Gastroesophageal sphincter (tissue), 4 donors: ENCODE measurements around the gene CPAMD8. TPM values are rescaled to one million over a fixed set of nuclear protein-coding genes. Genes with fewer than 3 reads are reported as not detected.

Experiments
- ATAC-seq: fragments of 150-250 bp; one replicate; pipeline ENCODE4 v1.9.1; 2016; ENCODE audit warnings: mild to moderate bottlenecking, moderate library complexity
- H3K27ac ChIP-seq, 4 donors: fragments of 200-600 bp; sonication (generic) in 3 of 4; 1 replicate in 3 of 4; 2 replicates in 1 of 4; pipeline ENCODE4 v1.5.1; 2016 to 2019
- H3K27me3 ChIP-seq: fragments of 200-600 bp; sonication (generic); one replicate; pipeline ENCODE4 v1.5.1; 2019
- H3K36me3 ChIP-seq, 2 donors: fragments of 200-600 bp; sonication (generic); one replicate each; pipeline ENCODE4 v1.5.1; 2019; ENCODE audit warnings: control low read depth in 1 of 2
- H3K4me1 ChIP-seq, 3 donors: fragments of 200-600 bp; sonication (generic); 1 replicate in 2 of 3; 2 replicates in 1 of 3; pipeline ENCODE4 v1.5.1; 2016 to 2019; ENCODE audit warnings: control low read depth in 2 of 3
- H3K4me3 ChIP-seq, 2 donors: fragments of 200-600 bp; sonication (generic); one replicate each; pipeline ENCODE4 v1.5.1; 2019; ENCODE audit warnings: mild to moderate bottlenecking in 1 of 2, moderate library complexity in 1 of 2
- H3K9me3 ChIP-seq, 3 donors: fragments of 200-600 bp; sonication (generic); one replicate each; pipeline ENCODE4 v1.5.1; 2017 to 2019; ENCODE audit warnings: control low read depth in 2 of 3
- CTCF ChIP-seq, 4 experiments: fragments of 200-600 bp in 2 of 4; fragments of 450-650 bp in 2 of 4; sonication (generic) in 1 of 4; IDR thresholded peaks; one replicate each; pipeline ENCODE4 v1.5.1; 2017 to 2019; ENCODE audit warnings: antibody characterized with exemption in 4 of 4, mild to moderate bottlenecking in 2 of 4, moderate library complexity in 2 of 4
- EP300 ChIP-seq: sonication (generic); formaldehyde crosslinking; IDR thresholded peaks from one replicate; pipeline ENCODE4 v1.6.1; 2017; ENCODE audit warnings: antibody characterized with exemption, mild to moderate bottlenecking
- POLR2A ChIP-seq, 2 donors: fragments of 450-650 bp; IDR thresholded peaks; one replicate each; pipeline ENCODE4 v1.6.1; 2017; ENCODE audit warnings: antibody characterized with exemption in 2 of 2, mild to moderate bottlenecking in 2 of 2, moderate library complexity in 1 of 2
- POLR2AphosphoS5 ChIP-seq: sonication (generic); formaldehyde crosslinking; IDR thresholded peaks from one replicate; pipeline ENCODE4 v1.6.1; 2017; ENCODE audit warnings: antibody characterized with exemption
- WGBS, 2 donors: methylation state at CpG; one replicate each; pipeline ENCODE4 v1.1.5; 2018; ENCODE audit warnings: low coverage in 1 of 2; 5-methylcytosine and 5-hydroxymethylcytosine counted together
- total RNA-seq, 4 donors: library from RNA; depleted of rRNA; stranded (reverse); fragments of >200 nt; gene quantifications; one replicate each; pipeline ENCODE4 v1.1.0, GENCODE V29; 2016

The CPAMD8 gene
- total RNA-seq, 4 donors from 2014 or later: 6.9 to 12.0 (median 9.2) TPM

DNA sequence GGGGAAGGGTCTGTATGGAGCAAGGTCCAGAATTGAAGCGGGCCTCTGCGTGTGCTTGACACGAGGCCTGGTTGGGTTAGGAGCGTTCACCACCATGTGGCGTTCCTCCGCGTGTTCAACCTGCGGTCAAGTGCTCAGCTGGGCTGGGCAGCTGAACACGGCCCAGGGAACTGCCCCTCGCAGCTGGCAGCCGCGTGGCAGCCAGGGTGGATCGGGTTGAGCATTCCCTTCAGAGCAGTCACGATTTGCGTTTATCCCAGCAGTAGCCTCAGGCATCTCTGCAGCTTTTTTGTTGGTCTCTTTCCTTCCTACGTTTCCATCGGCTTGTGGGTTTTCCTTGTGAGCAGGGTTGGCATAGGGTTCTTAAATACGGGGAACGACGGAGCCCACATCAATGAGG lies 166.5 kb downstream of the CPAMD8 start:
- 92 to 94% methylated on average over 3 to 9 of the region's 20 CpGs for WGBS, 2 donors
- no peaks in the 10 kb centered on the region for H3K27me3 ChIP-seq
- no peak overlapping the region for H3K4me3 ChIP-seq
- H3K9me3 ChIP-seq: no peaks in the 10 kb centered on the region
- peaks cover 0 to 98% of the 10 kb centered on the region in 2 donors for H3K36me3 ChIP-seq
- no peak for ATAC-seq
- TF ChIP-seq EP300 (no peak), POLR2AphosphoS5 (no peak)
- peaks cover 0 to 5% (median 0%) of the 10 kb centered on the region in 3 donors for H3K4me1 ChIP-seq
- no peak overlapping the region for H3K27ac ChIP-seq

- H3K4me1 ChIP-seq: peaks cover 0 to 5% (median 0%) of the 10 kb centered on the region in 3 donors
- peaks cover 0 to 98% of the 10 kb centered on the region in 2 donors for H3K36me3 ChIP-seq
- H3K27ac ChIP-seq: no peak overlapping the region
- WGBS, 2 donors: no CpG with 5 or more reads among the region's 7 CpGs
- TF ChIP-seq EP300 (no peak), POLR2AphosphoS5 (no peak), POLR2A (IDR thresholded peaks at IDR 0.05) (no peak), CTCF (IDR thresholded peaks at IDR 0.05) (no peak)
- no peaks in the 10 kb centered on the region for H3K27me3 ChIP-seq
- no peak for ATAC-seq
- H3K9me3 ChIP-seq: no peaks in the 10 kb centered on the region
- H3K4me3 ChIP-seq: no peak overlapping the region
Observed at GRCh38 chr19:16859626-16860025, 167.0 kb downstream of the CPAMD8 start.

- H3K36me3 ChIP-seq: peaks cover 0 to 98% of the 10 kb centered on the region in 2 donors
- no peak for ATAC-seq
- H3K9me3 ChIP-seq: no peaks in the 10 kb centered on the region
- TF ChIP-seq CTCF (IDR thresholded peaks at IDR 0.05) (no peak), EP300 (no peak)
- peaks cover 0 to 5% (median 0%) of the 10 kb centered on the region in 3 donors for H3K4me1 ChIP-seq
- H3K4me3 ChIP-seq: no peak overlapping the region
- WGBS, 2 donors: 75 to 84% methylated on average over 6 to 9 of the region's 9 CpGs
- no peaks in the 10 kb centered on the region for H3K27me3 ChIP-seq
- no peak overlapping the region for H3K27ac ChIP-seq
Observed at GRCh38 chr19:16856091-16856490, 170.5 kb downstream of the CPAMD8 start.

GRCh38 chr19:16853066-16853465 lies 173.5 kb downstream of the CPAMD8 start:
- Histone ChIP-seq H3K27ac (no peak overlapping the region), H3K4me3 (no peak overlapping the region), H3K9me3 (no peaks in the 10 kb centered on the region), H3K4me1 (peaks cover 0 to 5% (median 0%) of the 10 kb centered on the region in 3 donors), H3K36me3 (peaks cover 0 to 100% of the 10 kb centered on the region in 2 donors), H3K27me3 (no peaks in the 10 kb centered on the region)
- ATAC-seq: no peak
- 80% methylated on average over 1 of the region's 7 CpGs; no CpG with 5 or more reads in 1 of the 2 donors for WGBS, 2 donors
- TF ChIP-seq POLR2AphosphoS5: no peak
- no peak for TF ChIP-seq CTCF (IDR thresholded peaks at IDR 0.05)
- no peak for TF ChIP-seq POLR2A (IDR thresholded peaks at IDR 0.05)
- TF ChIP-seq EP300: no peak

- 90 to 100% methylated on average over 3 to 8 of the region's 33 CpGs for WGBS, 2 donors
- no peaks in the 10 kb centered on the region for H3K4me1 ChIP-seq
- no peaks in the 10 kb centered on the region for H3K27me3 ChIP-seq
- no peak overlapping the region for H3K27ac ChIP-seq
- no peak for TF ChIP-seq CTCF (IDR thresholded peaks at IDR 0.05)
- no peak for TF ChIP-seq POLR2A (IDR thresholded peaks at IDR 0.05)
- no peak for TF ChIP-seq POLR2AphosphoS5
- no peak for TF ChIP-seq EP300
- no peak overlapping the region for H3K4me3 ChIP-seq
- H3K9me3 ChIP-seq: no peaks in the 10 kb centered on the region
- no peak for ATAC-seq
- peaks cover 0 to 100% of the 10 kb centered on the region in 2 donors for H3K36me3 ChIP-seq
Observed at GRCh38 chr19:16851031-16851712, 175.4 kb downstream of the CPAMD8 start.
